Measurements from ENCODE around the gene ENPP6. TPM values are rescaled to one million over a fixed set of nuclear protein-coding genes. Genes with fewer than 3 reads are reported as not detected.
A peak's percentile ranks its signal among the peaks of the same experiment; 100 is the strongest.

The ENPP6 gene
- total RNA-seq, 2 experiments from 2014 or later: not detected

GRCh38 chr4:184231573-184231972 is 13.9 kb upstream of the ENPP6 start:
- POLR2A ChIA-PET: interaction anchor here (0.6 kb wide), 1 partner anchor 170 kb away, joined by 4 read pairs; no protein-coding TSS in a partner anchor
- peak overlapping the region; percentile 12 for H3K27ac Mint-ChIP-seq
- intact Hi-C loops (cut with DNase I, micrococcal nuclease): no loop called here
- no peak for TF ChIP-seq CTCF (IDR thresholded peaks at IDR 0.05)
- H3K27me3 Mint-ChIP-seq: no peaks in the 10 kb centered on the region
- H3K4me3 ChIP-seq (ENCODE audit: low read length): no peak overlapping the region
- H3K27ac ChIP-seq (ENCODE audit: low read depth in 1 of 2, low read length in 2 of 2): no peak overlapping the region
- H3K4me1 Mint-ChIP-seq (ENCODE audit: low read depth): peaks cover 22% of the 10 kb centered on the region
- no peak overlapping the region for H3K4me3 Mint-ChIP-seq
- CTCF ChIA-PET: interaction anchor here (1.4 kb wide), 1 partner anchor 16 kb away, joined by 3 read pairs; no protein-coding TSS in a partner anchor
- H3K9me3 Mint-ChIP-seq: no peaks in the 10 kb centered on the region
- H3K36me3 ChIP-seq (ENCODE audit: insufficient read depth, low read length): no peaks in the 10 kb centered on the region
- no peak for DNase-seq
- H3K27me3 ChIP-seq (ENCODE audit: control insufficient read depth in 1 of 2, insufficient read depth in 2 of 2, low read length in 2 of 2): no peaks in the 10 kb centered on the region
- H3K4me1 ChIP-seq (ENCODE audit: insufficient read depth, low read length): peaks cover 21% of the 10 kb centered on the region
- ATAC-seq (ENCODE audit: poor library complexity): no peak
- no peaks in the 10 kb centered on the region for H3K36me3 Mint-ChIP-seq (ENCODE audit: low read depth)
- H3K9me3 ChIP-seq (ENCODE audit: control insufficient read depth in 1 of 2, insufficient read depth in 1 of 2, low read length in 2 of 2): no peaks in the 10 kb centered on the region

GRCh38 chr4:184228056-184228705 is 10.5 kb upstream of the ENPP6 start:
- no peaks in the 10 kb centered on the region for H3K36me3 Mint-ChIP-seq (ENCODE audit: low read depth)
- DNase-seq (no peak), ATAC-seq (ENCODE audit: poor library complexity) (no peak)
- H3K27me3 Mint-ChIP-seq: no peaks in the 10 kb centered on the region
- Histone ChIP-seq H3K36me3 (ENCODE audit: insufficient read depth, low read length) (no peaks in the 10 kb centered on the region), H3K4me3 (ENCODE audit: low read length) (no peak overlapping the region), H3K9me3 (ENCODE audit: control insufficient read depth in 1 of 2, insufficient read depth in 1 of 2, low read length in 2 of 2) (no peaks in the 10 kb centered on the region), H3K27ac (ENCODE audit: low read depth in 1 of 2, low read length in 2 of 2) (no peak overlapping the region), H3K4me1 (ENCODE audit: insufficient read depth, low read length) (peaks cover 21% of the 10 kb centered on the region), H3K27me3 (ENCODE audit: control insufficient read depth in 1 of 2, insufficient read depth in 2 of 2, low read length in 2 of 2) (no peaks in the 10 kb centered on the region)
- H3K9me3 Mint-ChIP-seq: no peaks in the 10 kb centered on the region
- ChIA-PET POLR2A (no interaction called here), CTCF (interaction anchor here (1.7 kb wide), 1 partner anchor 36 kb away, joined by 6 read pairs; no protein-coding TSS in a partner anchor)
- H3K4me3 Mint-ChIP-seq: no peak overlapping the region
- intact Hi-C loops (cut with DNase I, micrococcal nuclease): no loop called here
- H3K4me1 Mint-ChIP-seq (ENCODE audit: low read depth): peaks cover 22% of the 10 kb centered on the region
- no peak for TF ChIP-seq CTCF (IDR thresholded peaks at IDR 0.05)
- H3K27ac Mint-ChIP-seq: no peak overlapping the region

- no peak overlapping the region for H3K27ac ChIP-seq (ENCODE audit: low read depth in 1 of 2, low read length in 2 of 2)
- no peaks in the 10 kb centered on the region for H3K4me1 ChIP-seq (ENCODE audit: insufficient read depth, low read length)
- ChIA-PET CTCF (no interaction called here), POLR2A (no interaction called here)
- H3K27ac Mint-ChIP-seq: no peak overlapping the region
- H3K27me3 ChIP-seq (ENCODE audit: control insufficient read depth in 1 of 2, insufficient read depth in 2 of 2, low read length in 2 of 2): peaks cover 4 to 17% of the 10 kb centered on the region in 2 experiments
- ATAC-seq (ENCODE audit: poor library complexity): no peak
- H3K36me3 Mint-ChIP-seq (ENCODE audit: low read depth): no peaks in the 10 kb centered on the region
- peaks cover 28% of the 10 kb centered on the region for H3K27me3 Mint-ChIP-seq
- H3K4me3 ChIP-seq (ENCODE audit: low read length): no peak overlapping the region
- H3K9me3 Mint-ChIP-seq: no peaks in the 10 kb centered on the region
- no peaks in the 10 kb centered on the region for H3K4me1 Mint-ChIP-seq (ENCODE audit: low read depth)
- TF ChIP-seq CTCF (IDR thresholded peaks at IDR 0.05): no peak
- intact Hi-C loops (cut with DNase I, micrococcal nuclease): no loop called here
- H3K9me3 ChIP-seq (ENCODE audit: control insufficient read depth in 1 of 2, insufficient read depth in 1 of 2, low read length in 2 of 2): no peaks in the 10 kb centered on the region
- no peak for DNase-seq
- H3K36me3 ChIP-seq (ENCODE audit: insufficient read depth, low read length): no peaks in the 10 kb centered on the region
- H3K4me3 Mint-ChIP-seq: no peak overlapping the region
These were observed 1.2 kb downstream of the ENPP6 start for GRCh38 chr4:184216515-184216914.
